Tibial artery (tissue), 4 donors: ENCODE measurements around the gene TIFAB.

Experiments
- DNase-seq, 2 donors: peaks; one replicate each; pipeline ENCODE4 v3.0.0-alpha.2; 2019
- H3K27ac ChIP-seq, 2 donors: fragments of 200-600 bp; sonication (generic) in 1 of 2; 1 replicate in 1 of 2; 2 replicates in 1 of 2; pipeline ENCODE4 v1.5.1; 2018 to 2019; ENCODE audit warnings: mild to moderate bottlenecking in 1 of 2
- H3K27me3 ChIP-seq, 2 donors: fragments of 200-600 bp; sonication (generic) in 1 of 2; one replicate each; pipeline versions ENCODE4 v1.5.1 to v1.6.0; 2016 to 2019
- H3K36me3 ChIP-seq, 3 donors: fragments of 200-600 bp; sonication (generic) in 2 of 3; one replicate each; pipeline ENCODE4 v1.5.1; 2016 to 2019; ENCODE audit warnings: mild to moderate bottlenecking in 2 of 3
- H3K4me1 ChIP-seq, 4 donors: fragments of 200-600 bp; sonication (generic) in 2 of 4; 1 replicate in 3 of 4; 2 replicates in 1 of 4; pipeline ENCODE4 v1.5.1; 2016 to 2019
- H3K4me3 ChIP-seq, 2 donors: fragments of 200-600 bp; sonication (generic) in 1 of 2; 1 replicate in 1 of 2; 2 replicates in 1 of 2; pipeline ENCODE4 v1.5.1; 2018 to 2019; ENCODE audit warnings: mild to moderate bottlenecking in 2 of 2
- H3K9me3 ChIP-seq, 3 donors: fragments of 200-600 bp; sonication (generic) in 1 of 3; one replicate each; pipeline ENCODE4 v1.5.1; 2016 to 2019
- CTCF ChIP-seq, 2 experiments: fragments of 200-600 bp in 1 of 2; fragments of 450-650 bp in 1 of 2; IDR thresholded peaks; one replicate each; pipeline ENCODE4 v1.5.1; 2017 to 2019; ENCODE audit warnings: antibody characterized with exemption in 2 of 2, mild to moderate bottlenecking in 1 of 2, moderate library complexity in 1 of 2
- intact Hi-C: fragments of 100-400 bp; cut with DNase I; formaldehyde crosslinking; loops from one replicate; pipeline ENCODE4 v1.15.0; 2023; ENCODE audit warnings: low total_unique reads

Gene TIFAB

GRCh38 chr5:135471726-135472125, 19.6 kb upstream of the TIFAB start:
- Histone ChIP-seq H3K4me3 (no peak overlapping the region), H3K27me3 (peaks cover 0 to 35% of the 10 kb centered on the region in 2 donors), H3K36me3 (no peaks in the 10 kb centered on the region), H3K4me1 (peaks cover 0 to 1% (median under 1%) of the 10 kb centered on the region in 4 donors), H3K27ac (no peak overlapping the region), H3K9me3 (no peaks in the 10 kb centered on the region)
- intact Hi-C loops: no loop called here
- peak in 1 of 2 donors; percentile 29 for DNase-seq
- no peak for TF ChIP-seq CTCF (IDR thresholded peaks at IDR 0.05)

- no peak for TF ChIP-seq CTCF (IDR thresholded peaks at IDR 0.05)
- H3K4me3 ChIP-seq: no peak overlapping the region
- H3K9me3 ChIP-seq: no peaks in the 10 kb centered on the region
- H3K4me1 ChIP-seq: peaks cover 0 to 9% (median 6%) of the 10 kb centered on the region in 4 donors
- peaks cover 0 to 46% of the 10 kb centered on the region in 2 donors for H3K27me3 ChIP-seq
- H3K27ac ChIP-seq: no peak overlapping the region
- H3K36me3 ChIP-seq: no peaks in the 10 kb centered on the region
- DNase-seq: no peak
- intact Hi-C loops: no loop called here
These were observed 17.8 kb upstream of the TIFAB start for GRCh38 chr5:135469911-135470310.

GRCh38 chr5:135468541-135468940, 16.4 kb upstream of the TIFAB start:
- no peak overlapping the region for H3K4me3 ChIP-seq
- intact Hi-C loops: no loop called here
- H3K4me1 ChIP-seq: peaks cover 0 to 9% (median 6%) of the 10 kb centered on the region in 4 donors
- H3K27ac ChIP-seq: no peak overlapping the region
- H3K36me3 ChIP-seq: no peaks in the 10 kb centered on the region
- TF ChIP-seq CTCF (IDR thresholded peaks at IDR 0.05): no peak
- no peaks in the 10 kb centered on the region for H3K9me3 ChIP-seq
- peak in 1 of 2 donors; percentile 37 for DNase-seq
- H3K27me3 ChIP-seq: peaks cover 0 to 38% of the 10 kb centered on the region in 2 donors

GRCh38 chr5:135467871-135468485, 15.8 kb upstream of the TIFAB start:
- peak in 1 of 2 donors; percentile 45 for DNase-seq
- peaks cover 0 to 40% of the 10 kb centered on the region in 2 donors for H3K27me3 ChIP-seq
- H3K9me3 ChIP-seq: no peaks in the 10 kb centered on the region
- intact Hi-C loops: no loop called here
- peaks cover 0 to 9% (median 6%) of the 10 kb centered on the region in 4 donors for H3K4me1 ChIP-seq
- no peak overlapping the region for H3K4me3 ChIP-seq
- no peaks in the 10 kb centered on the region for H3K36me3 ChIP-seq
- no peak for TF ChIP-seq CTCF (IDR thresholded peaks at IDR 0.05)
- H3K27ac ChIP-seq: no peak overlapping the region

- intact Hi-C loops: no loop called here
- Histone ChIP-seq H3K27me3 (peaks cover 0 to 40% of the 10 kb centered on the region in 2 donors), H3K27ac (no peak overlapping the region), H3K9me3 (no peaks in the 10 kb centered on the region), H3K4me3 (no peak overlapping the region), H3K36me3 (no peaks in the 10 kb centered on the region), H3K4me1 (peaks cover 0 to 9% (median 6%) of the 10 kb centered on the region in 4 donors)
- no peak for TF ChIP-seq CTCF (IDR thresholded peaks at IDR 0.05)
- peak in 1 of 2 donors; percentile 49 for DNase-seq
These were observed 15.0 kb upstream of the TIFAB start for GRCh38 chr5:135467051-135467625.
